Measurements from ENCODE around the gene OSBPL2. TPM values are rescaled to one million over a fixed set of nuclear protein-coding genes. Genes with fewer than 3 reads are reported as not detected.

The OSBPL2 gene
- total RNA-seq, 1 donor = 21.1 TPM

DNA sequence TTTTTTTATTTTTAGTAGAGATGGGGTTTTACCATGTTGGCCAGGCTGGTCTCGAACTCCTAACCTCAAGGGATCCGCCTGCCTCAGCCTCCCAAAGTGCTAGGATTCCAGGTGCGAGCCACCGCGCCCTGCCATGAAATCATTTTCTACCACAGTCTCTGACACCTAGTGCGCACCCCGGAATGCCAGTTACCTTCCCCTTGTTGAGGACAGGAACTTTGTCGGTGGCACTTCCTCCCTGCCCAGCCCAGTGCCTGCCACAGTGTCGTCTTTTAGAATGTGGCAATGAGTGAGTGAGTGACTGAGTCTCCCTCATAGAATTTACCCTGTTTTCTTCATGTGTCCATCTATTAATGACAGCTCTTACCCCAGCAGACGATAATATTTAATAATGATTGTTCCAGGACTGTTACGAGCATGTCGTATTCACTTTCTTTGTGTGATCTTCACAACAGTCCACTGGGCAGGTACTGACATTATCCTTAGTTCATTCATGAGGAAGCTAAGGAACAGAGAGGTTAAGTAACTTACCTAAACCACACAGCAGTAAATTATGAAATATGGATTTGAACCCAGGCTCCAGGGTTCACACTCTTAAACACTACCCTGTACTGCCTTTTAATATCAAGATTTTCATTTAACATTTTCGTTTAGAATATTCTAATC lies 1.8 kb downstream of the OSBPL2 start:
- H3K4me3 ChIP-seq (ENCODE audit: low read depth, low read length) = peak overlapping the region; percentile 28
- no peak for TF ChIP-seq CTCF (IDR thresholded peaks at IDR 0.05; ENCODE audit: insufficient read depth, low read length)
- no peak for DNase-seq (ENCODE audit: low read depth)

GRCh38 chr20:62241506-62241905 lies 3.2 kb downstream of the OSBPL2 start:
- TF ChIP-seq CTCF (IDR thresholded peaks at IDR 0.05; ENCODE audit: insufficient read depth, low read length) = no peak
- no peak for DNase-seq (ENCODE audit: low read depth)

GRCh38 chr20:62242176-62242575 lies 3.9 kb downstream of the OSBPL2 start:
- no peak for DNase-seq (ENCODE audit: low read depth)

More at GRCh38 chr20:62241506-62241905, 3.2 kb downstream of the OSBPL2 start:
- H3K4me3 ChIP-seq (ENCODE audit: low read depth, low read length) = no peak overlapping the region

GRCh38 chr20:62243106-62243505 lies 4.8 kb downstream of the OSBPL2 start:
- no peak overlapping the region for H3K4me3 ChIP-seq (ENCODE audit: low read depth, low read length)
- DNase-seq (ENCODE audit: low read depth) = no peak
- no peak for TF ChIP-seq CTCF (IDR thresholded peaks at IDR 0.05; ENCODE audit: insufficient read depth, low read length)

More at GRCh38 chr20:62242176-62242575, 3.9 kb downstream of the OSBPL2 start:
- H3K4me3 ChIP-seq (ENCODE audit: low read depth, low read length) = no peak overlapping the region
- no peak for TF ChIP-seq CTCF (IDR thresholded peaks at IDR 0.05; ENCODE audit: insufficient read depth, low read length)

DNA sequence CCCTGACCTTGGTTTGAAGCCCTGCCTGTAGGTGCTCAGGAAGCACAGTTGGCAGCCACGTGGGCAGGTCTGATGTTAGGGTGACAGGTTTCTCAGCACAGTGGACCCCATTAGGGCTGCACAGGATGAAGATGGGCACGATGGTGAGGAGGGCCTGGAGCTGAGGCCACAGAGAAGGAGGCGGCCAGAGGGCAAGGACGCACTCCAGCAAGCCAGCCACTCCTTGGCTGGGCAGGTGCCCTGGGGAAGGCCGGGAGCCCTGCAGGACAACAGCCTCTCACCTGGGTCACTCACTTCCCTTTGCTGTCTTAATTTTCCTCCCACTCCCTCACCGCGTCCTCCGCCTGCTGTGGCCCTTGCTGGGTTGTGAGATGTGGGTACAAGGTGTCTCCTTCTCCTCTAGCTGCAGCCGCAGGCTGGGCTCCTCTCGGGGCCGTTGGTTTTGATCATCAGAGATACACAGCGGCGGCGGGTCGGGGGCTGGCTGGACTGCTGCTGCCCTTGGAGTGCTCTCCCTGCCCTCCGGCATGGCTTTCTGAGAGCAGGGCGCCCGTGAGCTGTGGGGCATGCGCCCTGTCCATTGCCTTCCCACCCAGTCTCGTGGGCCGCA lies 5.7 kb downstream of the OSBPL2 start:
- DNase-seq (ENCODE audit: low read depth) = no peak
- no peak for TF ChIP-seq CTCF (IDR thresholded peaks at IDR 0.05; ENCODE audit: insufficient read depth, low read length)
- H3K4me3 ChIP-seq (ENCODE audit: low read depth, low read length) = no peak overlapping the region

GRCh38 chr20:62244644-62245108 lies 6.4 kb downstream of the OSBPL2 start:
- no peak for DNase-seq (ENCODE audit: low read depth)
- H3K4me3 ChIP-seq (ENCODE audit: low read depth, low read length) = no peak overlapping the region
- TF ChIP-seq CTCF (IDR thresholded peaks at IDR 0.05; ENCODE audit: insufficient read depth, low read length) = no peak
